Measurements from ENCODE around the gene RFTN1.

GRCh38 chr3:16470590-16470989 is 42.9 kb downstream of the RFTN1 start:
- no peak for TF ChIP-seq RELA (IDR thresholded peaks at IDR 0.05; ENCODE audit: borderline replicate concordance, partially characterized antibody)
- TF ChIP-seq POLR2A (IDR thresholded peaks at IDR 0.05; ENCODE audit: low read depth, low read length), result no peak
- TF ChIP-seq TAF1 (IDR thresholded peaks at IDR 0.05; ENCODE audit: borderline replicate concordance, low read depth, low read length), result no peak
- TF ChIP-seq, protein P1, sequence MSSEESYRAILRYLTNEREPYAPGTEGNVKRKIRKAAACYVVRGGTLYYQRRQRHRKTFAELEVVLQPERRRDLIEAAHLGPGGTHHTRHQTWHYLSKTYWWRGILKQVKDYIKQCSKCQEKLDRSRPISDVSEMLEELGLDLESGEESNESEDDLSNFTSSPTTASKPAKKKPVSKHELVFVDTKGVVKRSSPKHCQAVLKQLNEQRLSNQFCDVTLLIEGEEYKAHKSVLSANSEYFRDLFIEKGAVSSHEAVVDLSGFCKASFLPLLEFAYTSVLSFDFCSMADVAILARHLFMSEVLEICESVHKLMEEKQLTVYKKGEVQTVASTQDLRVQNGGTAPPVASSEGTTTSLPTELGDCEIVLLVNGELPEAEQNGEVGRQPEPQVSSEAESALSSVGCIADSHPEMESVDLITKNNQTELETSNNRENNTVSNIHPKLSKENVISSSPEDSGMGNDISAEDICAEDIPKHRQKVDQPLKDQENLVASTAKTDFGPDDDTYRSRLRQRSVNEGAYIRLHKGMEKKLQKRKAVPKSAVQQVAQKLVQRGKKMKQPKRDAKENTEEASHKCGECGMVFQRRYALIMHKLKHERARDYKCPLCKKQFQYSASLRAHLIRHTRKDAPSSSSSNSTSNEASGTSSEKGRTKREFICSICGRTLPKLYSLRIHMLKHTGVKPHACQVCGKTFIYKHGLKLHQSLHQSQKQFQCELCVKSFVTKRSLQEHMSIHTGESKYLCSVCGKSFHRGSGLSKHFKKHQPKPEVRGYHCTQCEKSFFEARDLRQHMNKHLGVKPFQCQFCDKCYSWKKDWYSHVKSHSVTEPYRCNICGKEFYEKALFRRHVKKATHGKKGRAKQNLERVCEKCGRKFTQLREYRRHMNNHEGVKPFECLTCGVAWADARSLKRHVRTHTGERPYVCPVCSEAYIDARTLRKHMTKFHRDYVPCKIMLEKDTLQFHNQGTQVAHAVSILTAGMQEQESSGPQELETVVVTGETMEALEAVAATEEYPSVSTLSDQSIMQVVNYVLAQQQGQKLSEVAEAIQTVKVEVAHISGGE (CRISPR knock-in tag; IDR thresholded peaks at IDR 0.05), result no peak
- no peak for TF ChIP-seq ESRRA (IDR thresholded peaks at IDR 0.05; ENCODE audit: low read length)
- TF ChIP-seq CTCF (IDR thresholded peaks at IDR 0.05 in 2 of 3, conservative IDR thresholded peaks at IDR 0.05 in 1 of 3; ENCODE audit: control insufficient read depth in 2 of 3, extremely low read depth in 1 of 3, insufficient read depth in 1 of 3, low read depth in 3 of 3, low read length in 3 of 3), result no peak
- TF ChIP-seq YY1 (IDR thresholded peaks at IDR 0.05; ENCODE audit: low read depth, low read length), result no peak
- TF ChIP-seq ZBTB33 (IDR thresholded peaks at IDR 0.05), result no peak
- no peak for TF ChIP-seq EZH2 (IDR thresholded peaks at IDR 0.05; ENCODE audit: borderline replicate concordance, control insufficient read depth, low read depth, low read length)
- TF ChIP-seq ETV6 (conservative IDR thresholded peaks at IDR 0.05 in 1 of 2, IDR thresholded peaks at IDR 0.05 in 1 of 2; ENCODE audit: borderline replicate concordance in 1 of 2, low read depth in 1 of 2), result no peak
